K562 (cell line): ENCODE results near the gene PARD3B. TPM values are rescaled to one million over a fixed set of nuclear protein-coding genes. Genes with fewer than 3 reads are reported as not detected.

Source experiments
- ATAC-seq: fragments of 200-7000 bp; cut with Tn5 transposase; 3 replicates; pipeline ENCODE4 v1.9.1; 2020; ENCODE audit warnings: moderate library complexity
- BruUV-seq: library from RNA; stranded (reverse); fragments of 400-500 nt; replicated peaks from 2 replicates; lab custom pipeline; 2021; lab: Mats Ljungman, UMichigan
- CTCF ChIA-PET: fragments of 300-600 bp; formaldehyde crosslinking; extraction: SDS; loops from one replicate; lab custom pipeline; 2021; ENCODE audit warnings: low intra/inter-chr PET ratio; lab: Yijun Ruan, JAX
- POLR2A ChIA-PET: fragments of 300-600, 350-650 bp; sonication (Branson Sonifier 250); formaldehyde crosslinking; extraction: SDS; loops from one replicate; lab custom pipeline; 2021; ENCODE audit warnings: antibody characterized with exemption, inconsistent platforms; lab: Yijun Ruan, JAX
- DNase-seq, 4 experiments: peaks; one replicate each; pipeline versions ENCODE4 v3.0.0 to v3.0.0-alpha.2; 2011 to 2018; ENCODE audit warnings: low spot score in 3 of 4, mixed read lengths in 3 of 4; ENCODE audit errors: extremely low read depth in 1 of 4
- FAIRE-seq: peaks from 2 replicates; lab custom pipeline; 2011; peaks lifted over from hg19 to GRCh38; lab: Jason Lieb, UNC
- H2AFZ ChIP-seq: 2 replicates; pipeline ENCODE4 v1.6.0; 2011; ENCODE audit warnings: low read depth, low read length, control low read depth, inconsistent platforms
- H3K27ac ChIP-seq: fragments of 200-600 bp; 3 replicates; pipeline ENCODE4 v1.8.0; 2011; ENCODE audit warnings: low read depth, mild to moderate bottlenecking, control low read depth, inconsistent platforms, low read length, moderate library complexity, mixed read lengths; ENCODE audit errors: extremely low read depth
- H3K27me3 ChIP-seq, 2 experiments: fragments of 300-600 bp in 1 of 2; 2 replicates in 1 of 2; 3 replicates in 1 of 2; pipeline versions ENCODE4 v1.6.0 to v1.8.0; 2011; ENCODE audit warnings: inconsistent platforms in 2 of 2, low read length in 2 of 2, mild to moderate bottlenecking in 1 of 2, mixed read lengths in 1 of 2, moderate library complexity in 1 of 2; ENCODE audit not compliant: control insufficient read depth in 2 of 2, insufficient read depth in 2 of 2
- H3K36me3 ChIP-seq: fragments of 300-600 bp; 3 replicates; pipeline ENCODE4 v1.8.0; 2011; ENCODE audit warnings: mild to moderate bottlenecking, low read length, inconsistent platforms; ENCODE audit not compliant: control insufficient read depth, insufficient read depth
- H3K4me1 ChIP-seq, 2 experiments: fragments of 200-600 bp in 1 of 2; replicated peaks in 1 of 2; 2 replicates in 1 of 2; 3 replicates in 1 of 2; pipeline versions ENCODE4 v1.5.1 to v1.8.0; 2011; ENCODE audit warnings: inconsistent platforms in 2 of 2, low read length in 2 of 2, mild to moderate bottlenecking in 1 of 2, mixed read lengths in 1 of 2, moderate library complexity in 1 of 2; ENCODE audit not compliant: control insufficient read depth in 2 of 2, insufficient read depth in 2 of 2
- H3K4me2 ChIP-seq: 2 replicates; pipeline ENCODE4 v1.6.1; 2011; ENCODE audit warnings: low read length, control low read depth, inconsistent platforms, mixed read lengths; ENCODE audit not compliant: insufficient read depth
- H3K4me3 ChIP-seq: fragments of 200-600 bp; sonication (generic), shearing (Covaris generic); 2 replicates; pipeline ENCODE4 v1.5.1; 2016; ENCODE audit warnings: control low read depth, inconsistent platforms
- H3K79me2 ChIP-seq: fragments of 200-600 bp; 3 replicates; pipeline ENCODE4 v1.8.0; 2011; ENCODE audit warnings: low read length, inconsistent platforms; ENCODE audit not compliant: control insufficient read depth, insufficient read depth
- H3K9ac ChIP-seq, 2 experiments: 2 replicates each; pipeline versions ENCODE4 v1.6.0 to v1.6.1; 2011; ENCODE audit warnings: low read depth in 2 of 2, low read length in 2 of 2, control low read depth in 1 of 2, inconsistent platforms in 1 of 2, mild to moderate bottlenecking in 1 of 2, mixed read lengths in 1 of 2; ENCODE audit not compliant: insufficient read depth in 1 of 2
- H3K9me1 ChIP-seq: one replicate; pipeline ENCODE4 v1.6.0; 2011; ENCODE audit warnings: inconsistent platforms, mild to moderate bottlenecking, low read length, moderate library complexity; ENCODE audit not compliant: control insufficient read depth, insufficient read depth
- H3K9me3 ChIP-seq: replicated peaks from 2 replicates; pipeline ENCODE4 v1.5.1; 2011; ENCODE audit warnings: low read depth, low read length, inconsistent platforms; ENCODE audit not compliant: control insufficient read depth, insufficient read depth
- H4K20me1 ChIP-seq: replicated peaks from 2 replicates; pipeline ENCODE4 v1.6.1; 2011; ENCODE audit warnings: low read length, inconsistent platforms, mixed read lengths; ENCODE audit not compliant: control insufficient read depth, insufficient read depth
- CHCHD3 ChIP-seq: fragments of 250-450 bp; sonication (Bioruptor Pico); IDR thresholded peaks from 2 replicates; pipeline ENCODE4 v2.1.2; 2022; ENCODE audit warnings: mild to moderate bottlenecking
- ESRRA ChIP-seq: fragments of 450-650 bp; IDR thresholded peaks from 2 replicates; pipeline ENCODE4 v1.6.1; 2014; ENCODE audit warnings: low read depth, mild to moderate bottlenecking, moderate library complexity, borderline replicate concordance
- ETS1 ChIP-seq: conservative IDR thresholded peaks from 2 replicates; pipeline ENCODE4 v1.6.1; 2011; ENCODE audit warnings: low read depth, mild to moderate bottlenecking, low read length; ENCODE audit not compliant: control insufficient read depth
- ETV5 ChIP-seq: sonication (generic); formaldehyde crosslinking; IDR thresholded peaks from 2 replicates; pipeline ENCODE4 v1.4.0; 2020; ENCODE audit warnings: low read depth, mild to moderate bottlenecking, missing genetic modification reagents
- MAZ ChIP-seq, 2 experiments: fragments of 450-650 bp in 1 of 2; sonication (generic) in 1 of 2; formaldehyde crosslinking; IDR thresholded peaks in 1 of 2; conservative IDR thresholded peaks in 1 of 2; 2 replicates each; pipeline versions ENCODE4 v1.4.0 to v1.5.0; 2020; ENCODE audit warnings: mild to moderate bottlenecking in 1 of 2, missing genetic modification reagents in 1 of 2
- MLX ChIP-seq, 2 experiments: fragments of 450-650 bp in 1 of 2; sonication (generic) in 1 of 2; formaldehyde crosslinking; conservative IDR thresholded peaks; 2 replicates each; pipeline versions ENCODE4 v1.4.0 to v1.8.1; 2020 to 2022; ENCODE audit warnings: mild to moderate bottlenecking in 1 of 2, missing genetic modification reagents in 1 of 2
- PCBP1 ChIP-seq: fragments of 200-400 bp; formaldehyde crosslinking; IDR thresholded peaks from 2 replicates; pipeline ENCODE4 v1.6.1; 2018; ENCODE audit warnings: mild to moderate bottlenecking, low read depth, low read length; ENCODE audit not compliant: poor library complexity, severe bottlenecking
- PHB ChIP-seq: fragments of 250-450 bp; sonication (Bioruptor Pico); IDR thresholded peaks from 2 replicates; pipeline ENCODE4 v1.5.0; 2021
- PHF21A ChIP-seq: fragments of 450-650 bp; IDR thresholded peaks from 2 replicates; pipeline ENCODE4 v1.6.1; 2017; ENCODE audit warnings: low read depth, borderline replicate concordance
- SLC30A9 ChIP-seq: fragments of 250-450 bp; sonication (Bioruptor Pico); IDR thresholded peaks from 2 replicates; pipeline ENCODE4 v1.8.0; 2022; ENCODE audit warnings: mild to moderate bottlenecking, moderate library complexity
- STAT5A ChIP-seq: IDR thresholded peaks from 2 replicates; pipeline ENCODE4 v1.6.1; 2012; ENCODE audit warnings: low read length, inconsistent platforms, borderline replicate concordance
- TCF15 ChIP-seq: fragments of 250-450 bp; sonication (Bioruptor Pico); IDR thresholded peaks from 2 replicates; pipeline ENCODE4 v1.8.0; 2022; ENCODE audit warnings: moderate library complexity, mild to moderate bottlenecking, inconsistent platforms
- ZBTB12 ChIP-seq: fragments of 250-450 bp; sonication (Bioruptor Pico); IDR thresholded peaks from 2 replicates; pipeline ENCODE4 v1.4.0; 2020
- ZBTB17 ChIP-seq: fragments of 450-650 bp; formaldehyde crosslinking; IDR thresholded peaks from 2 replicates; pipeline ENCODE4 v1.4.0; 2020; ENCODE audit warnings: mild to moderate bottlenecking
- ZC3H11A ChIP-seq: IDR thresholded peaks from 2 replicates; pipeline ENCODE4 v1.6.1; 2012; ENCODE audit warnings: low read depth, low read length, improper control_type of control experiment
- WGBS: fragments of 100-300 bp; shearing (Covaris generic); methylation state at CpG from one replicate; pipeline ENCODE4 v1.1.6; 2016; ENCODE audit warnings: low coverage, mixed read lengths; ENCODE audit not compliant: insufficient coverage; ENCODE audit errors: missing lambda C conversion rate; 5-methylcytosine and 5-hydroxymethylcytosine counted together
- in situ Hi-C: fragments of 300-500 bp; cut with MboI; formaldehyde crosslinking; loops from 4 replicates; pipeline ENCODE4 v1.15.0; 2018; ENCODE audit warnings: inconsistent platforms, mixed read lengths
- intact Hi-C: fragments of 100-400 bp; cut with micrococcal nuclease; formaldehyde crosslinking; loops from 2 replicates; pipeline ENCODE4 v1.14.2; 2022
- polyA plus RNA-seq, 8 experiments: library from polyadenylated mRNA; depleted of rRNA in 4 of 8; stranded (reverse) in 5 of 8; unstranded in 3 of 8; fragments of >200 nt; fragmentation: Nextera tagmentation in 2 of 8; fragmentation: Illumina TruSeq in 1 of 8; extraction: Ambion mirVana in 2 of 8; extraction: Trizol in 1 of 8; gene quantifications; 2 replicates each; pipeline versions ENCODE4 v1.2.1 to v1.2.3, GENCODE V29; 2011 to 2014; ENCODE audit warnings: inconsistent platforms in 1 of 8, missing spikeins in 1 of 8
- total RNA-seq, 7 experiments: library from RNA; depleted of rRNA in 6 of 7; stranded (reverse); fragments of >200 nt in 6 of 7; fragmentation: Illumina TruSeq in 2 of 7; extraction: Trizol in 2 of 7; gene quantifications; 2 replicates each; pipeline versions ENCODE4 v1.2.1 to v1.2.3, GENCODE V29; 2011 to 2021; ENCODE audit warnings: low replicate concordance in 1 of 7
- TF ChIP-seq, protein P1 (sequence below): fragments of 250-450 bp; sonication (Bioruptor Pico); IDR thresholded peaks from 2 replicates; pipeline ENCODE4 v1.5.0; 2020; ENCODE audit warnings: mild to moderate bottlenecking, borderline replicate concordance

The PARD3B gene
- total and polyA plus RNA-seq, 9 of the 15 experiments (the other 6 are each of a cell fraction or from before 2014, with no cell fraction given): 0.15 to 3.0 (median 1.1) TPM

- Histone ChIP-seq H3K9ac (no peak overlapping the region), H3K27me3 (no peaks in the 10 kb centered on the region), H2AFZ (no peak overlapping the region), H3K36me3 (no peaks in the 10 kb centered on the region), H3K4me3 (no peak overlapping the region), H3K79me2 (no peaks in the 10 kb centered on the region), H3K4me1 (no peaks in the 10 kb centered on the region), H3K4me2 (no peak overlapping the region), H3K9me1 (no peaks in the 10 kb centered on the region), H3K9me3 (no peaks in the 10 kb centered on the region), H4K20me1 (no peaks in the 10 kb centered on the region), H3K27ac (no peak overlapping the region)
- no peak for FAIRE-seq
- no peak for DNase-seq
- in situ Hi-C loops (no loop called here), intact Hi-C loops (no loop called here)
- ChIA-PET CTCF (no interaction called here), POLR2A (no interaction called here)
- WGBS: 0% methylated on average over 4 of the region's 4 CpGs
- TF ChIP-seq ETV5 (CRISPR knock-in tag) (no peak), ZC3H11A (no peak), ZBTB17 (CRISPR knock-in tag) (no peak), ZBTB12 (CRISPR knock-in tag) (no peak), PHB (no peak), MAZ (CRISPR knock-in tag; conservative IDR thresholded peaks at IDR 0.05 in 1 of 2, IDR thresholded peaks at IDR 0.05 in 1 of 2) (no peak), SLC30A9 (no peak), STAT5A (no peak), ESRRA (no peak), TCF15 (CRISPR knock-in tag) (no peak), CHCHD3 (CRISPR knock-in tag) (no peak), MLX (CRISPR knock-in tag; conservative IDR thresholded peaks at IDR 0.05) (no peak), PHF21A (no peak), PCBP1 (no peak), ETS1 (no peak)
- TF ChIP-seq, protein P1, sequence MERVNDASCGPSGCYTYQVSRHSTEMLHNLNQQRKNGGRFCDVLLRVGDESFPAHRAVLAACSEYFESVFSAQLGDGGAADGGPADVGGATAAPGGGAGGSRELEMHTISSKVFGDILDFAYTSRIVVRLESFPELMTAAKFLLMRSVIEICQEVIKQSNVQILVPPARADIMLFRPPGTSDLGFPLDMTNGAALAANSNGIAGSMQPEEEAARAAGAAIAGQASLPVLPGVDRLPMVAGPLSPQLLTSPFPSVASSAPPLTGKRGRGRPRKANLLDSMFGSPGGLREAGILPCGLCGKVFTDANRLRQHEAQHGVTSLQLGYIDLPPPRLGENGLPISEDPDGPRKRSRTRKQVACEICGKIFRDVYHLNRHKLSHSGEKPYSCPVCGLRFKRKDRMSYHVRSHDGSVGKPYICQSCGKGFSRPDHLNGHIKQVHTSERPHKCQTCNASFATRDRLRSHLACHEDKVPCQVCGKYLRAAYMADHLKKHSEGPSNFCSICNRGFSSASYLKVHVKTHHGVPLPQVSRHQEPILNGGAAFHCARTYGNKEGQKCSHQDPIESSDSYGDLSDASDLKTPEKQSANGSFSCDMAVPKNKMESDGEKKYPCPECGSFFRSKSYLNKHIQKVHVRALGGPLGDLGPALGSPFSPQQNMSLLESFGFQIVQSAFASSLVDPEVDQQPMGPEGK (CRISPR knock-in tag): no peak
- no TSS peak for BruUV-seq
- ATAC-seq: no peak
Observed at GRCh38 chr2:205453202-205453601, 907.9 kb downstream of the PARD3B start.
